ENCODE measurements around the gene ODR4.

- TF ChIP-seq POLR2AphosphoS5 (IDR thresholded peaks at IDR 0.05; ENCODE audit: insufficient read depth, low read depth, low read length) (peak; percentile 83), FOS (IDR thresholded peaks at IDR 0.05; ENCODE audit: borderline replicate concordance, insufficient read depth, low read length) (peak; percentile 8), POLR2A (IDR thresholded peaks at IDR 0.05; ENCODE audit: low read depth, low read length) (peak; percentile 83), MYC (IDR thresholded peaks at IDR 0.05; ENCODE audit: low read depth, low read length) (peak; percentile 33), EZH2 (IDR thresholded peaks at IDR 0.05; ENCODE audit: borderline replicate concordance, low read depth, low read length, severe bottlenecking) (no peak)
- TF ChIP-seq, protein P1, sequence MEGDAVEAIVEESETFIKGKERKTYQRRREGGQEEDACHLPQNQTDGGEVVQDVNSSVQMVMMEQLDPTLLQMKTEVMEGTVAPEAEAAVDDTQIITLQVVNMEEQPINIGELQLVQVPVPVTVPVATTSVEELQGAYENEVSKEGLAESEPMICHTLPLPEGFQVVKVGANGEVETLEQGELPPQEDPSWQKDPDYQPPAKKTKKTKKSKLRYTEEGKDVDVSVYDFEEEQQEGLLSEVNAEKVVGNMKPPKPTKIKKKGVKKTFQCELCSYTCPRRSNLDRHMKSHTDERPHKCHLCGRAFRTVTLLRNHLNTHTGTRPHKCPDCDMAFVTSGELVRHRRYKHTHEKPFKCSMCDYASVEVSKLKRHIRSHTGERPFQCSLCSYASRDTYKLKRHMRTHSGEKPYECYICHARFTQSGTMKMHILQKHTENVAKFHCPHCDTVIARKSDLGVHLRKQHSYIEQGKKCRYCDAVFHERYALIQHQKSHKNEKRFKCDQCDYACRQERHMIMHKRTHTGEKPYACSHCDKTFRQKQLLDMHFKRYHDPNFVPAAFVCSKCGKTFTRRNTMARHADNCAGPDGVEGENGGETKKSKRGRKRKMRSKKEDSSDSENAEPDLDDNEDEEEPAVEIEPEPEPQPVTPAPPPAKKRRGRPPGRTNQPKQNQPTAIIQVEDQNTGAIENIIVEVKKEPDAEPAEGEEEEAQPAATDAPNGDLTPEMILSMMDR (IDR thresholded peaks at IDR 0.05; ENCODE audit: extremely low read depth in 1 of 2, insufficient read depth in 1 of 2, low read depth in 1 of 2, low read length in 2 of 2), result peak; percentile 90 to 98
These were observed at the start of gene ODR4, which contains the start of gene TPR for GRCh38 chr1:186375152-186375928.

Measured in endothelial cell of umbilical vein (primary cell).